ENCODE data around the gene SCN11A. TPM values are rescaled to one million over a fixed set of nuclear protein-coding genes. Genes with fewer than 3 reads are reported as not detected.
A peak's percentile ranks its signal among the peaks of the same experiment; 100 is the strongest.

Gene SCN11A
- total and polyA plus RNA-seq, 9 of the 15 experiments (the other 6 are each of a cell fraction or from before 2014, with no cell fraction given) = 0.01 to 0.05 (median 0.04) TPM; not detected in 6

- 9% methylated on average over 2 of the region's 2 CpGs for WGBS (ENCODE audit: insufficient coverage, low coverage, missing lambda C conversion rate)
- CTCF ChIA-PET (ENCODE audit: low intra/inter-chr PET ratio) = interaction anchor here (0.7 kb wide), 1 partner anchor 14 kb away, joined by 3 read pairs; no protein-coding TSS in a partner anchor
- Histone ChIP-seq H3K4me3 (no peak overlapping the region), H3K9me3 (replicated peaks; ENCODE audit: control insufficient read depth, insufficient read depth, low read depth, low read length) (no peaks in the 10 kb centered on the region), H4K20me1 (replicated peaks; ENCODE audit: control insufficient read depth, insufficient read depth, low read length) (no peaks in the 10 kb centered on the region), H3K36me3 (ENCODE audit: control insufficient read depth, insufficient read depth, low read length) (no peaks in the 10 kb centered on the region), H3K9ac (ENCODE audit: insufficient read depth in 1 of 2, low read depth in 2 of 2, low read length in 2 of 2) (no peak overlapping the region), H3K27ac (ENCODE audit: extremely low read depth, low read depth, low read length) (no peak overlapping the region), H3K9me1 (ENCODE audit: control insufficient read depth, insufficient read depth, low read length) (no peaks in the 10 kb centered on the region), H3K4me1 (replicated peaks in 1 of 2; ENCODE audit: control insufficient read depth in 2 of 2, insufficient read depth in 2 of 2, low read length in 2 of 2) (no peaks in the 10 kb centered on the region; a peak in 1 of 5 replicates), H3K79me2 (ENCODE audit: control insufficient read depth, insufficient read depth, low read length) (no peaks in the 10 kb centered on the region), H2AFZ (ENCODE audit: low read depth, low read length) (peak overlapping the region; percentile 16; the same call in 1 of the 2 replicates), H3K4me2 (ENCODE audit: insufficient read depth, low read length) (no peak overlapping the region), H3K27me3 (ENCODE audit: control insufficient read depth in 2 of 2, insufficient read depth in 2 of 2, low read length in 2 of 2) (no peaks in the 10 kb centered on the region; a peak in 1 of 5 replicates)
- FAIRE-seq (no peak), ATAC-seq (peak; percentile 48), DNase-seq (ENCODE audit: extremely low read depth in 1 of 4, low spot score in 3 of 4) (no peak)
- POLR2A ChIA-PET = interaction anchor here (0.7 to 1.3 kb wide), 2 partner anchors 13 to 27 kb away, joined by 3 to 6 read pairs; no protein-coding TSS in a partner anchor
- intact Hi-C loops (cut with micrococcal nuclease) (no loop called here), in situ Hi-C loops (cut with MboI) (no loop called here)
- no TSS peak for BruUV-seq (replicated peaks)
- TF ChIP-seq PHB (CRISPR knock-in tag; IDR thresholded peaks at IDR 0.05) (no peak), CEBPZ (IDR thresholded peaks at IDR 0.05; ENCODE audit: borderline replicate concordance, low read depth, low read length) (no peak), ELF2 (CRISPR knock-in tag; IDR thresholded peaks at IDR 0.05) (peak; percentile 25; the same call in 1 of the 2 replicates), AFF4 (CRISPR knock-in tag; IDR thresholded peaks at IDR 0.05) (no peak), CTBP1 (IDR thresholded peaks at IDR 0.05; ENCODE audit: borderline replicate concordance) (peak; percentile 13; the same call in 1 of the 2 replicates), NCOR1 (IDR thresholded peaks at IDR 0.05) (no peak), RBM17 (IDR thresholded peaks at IDR 0.05; ENCODE audit: borderline replicate concordance, low read depth, low read length) (no peak), SFPQ (IDR thresholded peaks at IDR 0.05; ENCODE audit: low read depth, low read length) (no peak), CREB1 (IDR thresholded peaks at IDR 0.05) (no peak), CREB1 (CRISPR knock-in tag; IDR thresholded peaks at IDR 0.05) (no peak), KDM2B (CRISPR knock-in tag; IDR thresholded peaks at IDR 0.05) (no peak), CBFA2T3 (IDR thresholded peaks at IDR 0.05) (no peak), ZNF384 (IDR thresholded peaks at IDR 0.05; ENCODE audit: low read depth, low read length) (peak; percentile 93), MCM5 (IDR thresholded peaks at IDR 0.05; ENCODE audit: low read depth) (no peak), FUS (optimal IDR thresholded peaks at IDR 0.05; ENCODE audit: low read depth, low read length) (no peak), SNIP1 (IDR thresholded peaks at IDR 0.05; ENCODE audit: low read depth) (no peak)
Measured at GRCh38 chr3:39013289-39013688, 38.5 kb downstream of the SCN11A start.
